Measurements from ENCODE around the gene PROCR. TPM values are rescaled to one million over a fixed set of nuclear protein-coding genes. Genes with fewer than 3 reads are reported as not detected.

The PROCR gene
- total RNA-seq, 3 donors from 2014 or later: 6.1 to 15.0 (median 11.7) TPM

GRCh38 chr20:35173576-35174192, 1.8 kb downstream of the PROCR start:
- TF ChIP-seq CTCF (IDR thresholded peaks at IDR 0.05): no peak
- Histone ChIP-seq H3K4me3 (no peak overlapping the region), H3K9me3 (no peaks in the 10 kb centered on the region), H3K4me1 (ENCODE audit: low read depth) (peaks cover 17% of the 10 kb centered on the region), H3K36me3 (ENCODE audit: low read depth) (no peaks in the 10 kb centered on the region)
- DNase-seq (no peak), ATAC-seq (no peak)
- intact Hi-C loops (cut with DNase I, micrococcal nuclease): no loop called here

- Histone ChIP-seq H3K9me3 (no peaks in the 10 kb centered on the region), H3K4me3 (no peak overlapping the region), H3K4me1 (ENCODE audit: low read depth) (peaks cover 17% of the 10 kb centered on the region), H3K36me3 (ENCODE audit: low read depth) (no peaks in the 10 kb centered on the region)
- intact Hi-C loops (cut with DNase I, micrococcal nuclease): no loop called here
- ATAC-seq: peak; percentile 78
- DNase-seq: peak; percentile 64 to 76 (median 70)
- TF ChIP-seq CTCF (IDR thresholded peaks at IDR 0.05): no peak
Observed at GRCh38 chr20:35174458-35175216, 2.8 kb downstream of the PROCR start.

GRCh38 chr20:35176132-35176531, 4.3 kb downstream of the PROCR start:
- DNase-seq: no peak
- Histone ChIP-seq H3K36me3 (ENCODE audit: low read depth) (no peaks in the 10 kb centered on the region), H3K9me3 (no peaks in the 10 kb centered on the region), H3K4me1 (ENCODE audit: low read depth) (peaks cover 17% of the 10 kb centered on the region), H3K4me3 (no peak overlapping the region)
- no peak for ATAC-seq
- intact Hi-C loops (cut with DNase I, micrococcal nuclease): no loop called here
- TF ChIP-seq CTCF (IDR thresholded peaks at IDR 0.05): no peak

GRCh38 chr20:35179292-35180212, 7.7 kb downstream of the PROCR start:
- DNase-seq (no peak), ATAC-seq (no peak)
- Histone ChIP-seq H3K36me3 (ENCODE audit: low read depth) (no peaks in the 10 kb centered on the region), H3K4me1 (ENCODE audit: low read depth) (peaks cover 2% of the 10 kb centered on the region), H3K9me3 (no peaks in the 10 kb centered on the region), H3K4me3 (no peak overlapping the region)
- intact Hi-C loops (cut with DNase I, micrococcal nuclease): no loop called here
- TF ChIP-seq CTCF (IDR thresholded peaks at IDR 0.05): no peak

- intact Hi-C loops (cut with DNase I, micrococcal nuclease): no loop called here
- TF ChIP-seq CTCF (IDR thresholded peaks at IDR 0.05): no peak
- H3K9me3 ChIP-seq: no peaks in the 10 kb centered on the region
- ATAC-seq (no peak), DNase-seq (no peak)
- no peaks in the 10 kb centered on the region for H3K4me1 ChIP-seq (ENCODE audit: low read depth)
- H3K4me3 ChIP-seq: no peak overlapping the region
- H3K36me3 ChIP-seq (ENCODE audit: low read depth): no peaks in the 10 kb centered on the region
Observed at GRCh38 chr20:35180266-35180665, 8.4 kb downstream of the PROCR start.

All from mucosa of descending colon (tissue), 3 donors.